GM19467 (cell line): ENCODE data around the gene NBR1.
"Not testable (repeated sequence)": the region's sequence is repeated elsewhere in the genome, so short reads cannot be mapped to it uniquely, and the experiment has no call there.

Source experiments
- ATAC-seq: cut with Tn5 transposase; IDR thresholded peaks from one replicate; pipeline ENCODE4 v1.9.1; 2021; ENCODE audit warnings: mild to moderate bottlenecking, moderate library complexity; ENCODE audit not compliant: unreplicated experiment

The NBR1 gene

DNA sequence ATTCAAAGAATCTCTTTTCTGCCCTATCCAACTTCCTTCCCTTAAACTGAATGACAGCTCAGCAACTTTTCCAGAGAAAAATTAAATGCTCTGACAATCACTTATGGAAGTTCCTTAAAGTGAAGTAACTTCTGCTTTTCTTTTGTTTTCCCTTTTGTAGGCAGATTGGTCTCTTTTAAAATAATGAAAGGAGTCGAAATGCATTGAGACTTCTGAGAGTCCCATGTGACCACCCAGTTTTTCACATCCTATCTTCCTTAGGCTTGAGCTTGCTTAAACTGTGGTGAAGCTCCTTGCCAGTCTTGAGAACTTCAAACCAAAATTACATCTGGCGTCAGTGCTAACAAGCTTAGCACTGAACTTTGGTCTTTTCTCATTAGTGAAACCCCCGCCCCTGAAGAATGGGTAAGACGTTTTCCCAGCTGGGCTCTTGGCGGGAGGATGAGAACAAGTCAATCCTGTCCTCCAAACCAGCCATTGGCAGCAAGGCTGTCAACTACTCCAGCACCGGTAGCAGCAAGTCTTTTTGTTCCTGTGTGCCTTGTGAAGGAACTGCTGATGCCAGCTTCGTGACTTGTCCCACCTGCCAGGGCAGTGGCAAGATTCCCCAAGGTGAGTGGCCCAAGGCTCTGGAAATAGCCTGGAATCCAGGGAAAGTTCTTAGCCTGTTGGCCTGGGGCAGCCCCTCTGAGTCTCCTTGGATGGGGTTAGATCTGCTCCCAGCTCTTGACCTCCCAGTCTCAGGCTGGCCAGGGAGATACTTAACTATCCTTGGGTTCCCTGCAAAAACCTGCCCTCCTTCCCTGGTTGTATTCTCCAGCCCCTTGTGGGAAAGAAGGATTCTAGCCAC is 41.9 kb downstream of the NBR1 start:
- no peak for ATAC-seq

DNA sequence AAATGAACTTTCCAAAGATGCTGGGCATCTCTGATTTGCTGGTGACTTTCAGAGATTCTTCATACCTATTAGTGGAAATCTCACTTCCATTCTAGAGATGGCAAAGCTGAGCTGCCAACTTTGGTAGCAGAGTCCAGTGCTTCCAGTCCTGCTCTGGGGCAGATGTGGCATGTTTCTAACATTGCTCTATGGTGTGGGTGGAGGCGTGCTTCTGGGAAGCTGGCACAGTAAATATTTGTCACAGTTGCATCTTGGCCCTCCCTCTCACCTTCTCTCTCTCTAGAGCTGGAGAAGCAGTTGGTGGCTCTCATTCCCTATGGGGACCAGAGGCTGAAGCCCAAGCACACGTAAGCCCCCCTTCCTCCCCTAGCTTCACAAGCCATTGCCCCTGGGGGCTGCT is 42.5 kb downstream of the NBR1 start:
- ATAC-seq: no peak

DNA sequence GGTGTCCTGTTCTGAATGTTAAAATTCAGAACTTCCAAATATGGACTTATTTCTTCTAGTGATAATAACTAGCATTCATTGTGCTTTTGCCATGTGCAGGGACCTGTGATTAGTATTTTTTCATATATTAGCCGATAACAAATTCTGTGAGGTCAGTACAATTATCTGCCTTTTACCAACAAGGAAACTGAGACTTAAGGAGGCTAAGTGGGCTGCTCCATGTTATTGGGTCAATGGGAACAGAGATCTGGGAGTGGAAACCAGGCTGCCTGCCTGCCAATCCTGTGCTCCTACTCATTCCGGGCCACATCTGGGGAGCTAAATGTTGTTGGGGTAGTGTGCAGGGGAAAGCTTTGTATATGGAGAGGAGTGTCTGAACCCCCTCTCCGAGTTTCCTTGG is 44.3 kb downstream of the NBR1 start:
- ATAC-seq: no peak

GRCh38 chr17:43216369-43216761 is 45.4 kb downstream of the NBR1 start:
- no peak for ATAC-seq

DNA sequence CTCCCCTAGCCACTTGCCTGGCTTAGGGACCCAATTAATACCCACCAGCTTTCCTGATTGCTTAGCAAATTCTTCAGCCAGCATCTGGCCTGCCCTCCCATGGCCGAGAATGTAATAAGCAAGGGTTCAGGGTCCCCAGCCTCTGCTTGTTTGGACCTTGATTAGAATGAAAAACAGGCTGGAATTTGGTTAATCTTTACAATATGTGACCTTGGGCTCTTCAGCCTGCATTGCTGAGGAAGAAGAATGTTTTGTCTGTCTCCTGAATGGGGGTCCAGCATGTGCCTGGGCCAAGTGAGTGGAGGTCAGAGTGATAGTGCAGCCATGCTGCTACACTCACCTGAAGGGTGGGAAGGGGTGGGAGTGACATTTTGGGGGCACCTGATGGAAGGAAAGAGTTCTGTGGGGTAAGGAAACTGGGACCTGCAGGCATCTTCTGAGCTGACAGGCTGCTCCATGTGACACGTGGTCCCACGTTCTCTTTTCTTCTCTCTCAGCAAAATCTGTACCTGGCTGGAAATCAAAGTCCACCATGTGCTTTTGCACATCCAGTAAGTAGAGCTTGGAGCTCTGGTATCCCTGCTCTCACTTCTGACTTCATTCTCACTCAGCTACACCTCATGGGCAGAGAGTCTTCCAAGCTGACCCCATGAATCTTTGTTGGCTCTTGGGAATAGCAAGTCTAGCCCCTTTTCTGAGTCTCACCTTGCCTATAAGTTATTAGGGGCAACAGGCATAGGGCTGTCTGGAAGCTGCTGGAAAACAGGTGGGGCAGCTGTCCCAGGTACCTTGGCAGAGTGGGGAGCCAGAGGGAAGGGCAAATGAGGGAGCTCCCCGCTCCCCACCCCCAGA is 46.0 kb downstream of the NBR1 start:
- no peak for ATAC-seq

GRCh38 chr17:43217614-43218087 is 46.6 kb downstream of the NBR1 start:
- ATAC-seq: no peak

GRCh38 chr17:43219001-43219400 is 48.0 kb downstream of the NBR1 start:
- no peak for ATAC-seq

- no peak for ATAC-seq
These were observed 48.8 kb downstream of the NBR1 start for GRCh38 chr17:43219746-43220380.

DNA sequence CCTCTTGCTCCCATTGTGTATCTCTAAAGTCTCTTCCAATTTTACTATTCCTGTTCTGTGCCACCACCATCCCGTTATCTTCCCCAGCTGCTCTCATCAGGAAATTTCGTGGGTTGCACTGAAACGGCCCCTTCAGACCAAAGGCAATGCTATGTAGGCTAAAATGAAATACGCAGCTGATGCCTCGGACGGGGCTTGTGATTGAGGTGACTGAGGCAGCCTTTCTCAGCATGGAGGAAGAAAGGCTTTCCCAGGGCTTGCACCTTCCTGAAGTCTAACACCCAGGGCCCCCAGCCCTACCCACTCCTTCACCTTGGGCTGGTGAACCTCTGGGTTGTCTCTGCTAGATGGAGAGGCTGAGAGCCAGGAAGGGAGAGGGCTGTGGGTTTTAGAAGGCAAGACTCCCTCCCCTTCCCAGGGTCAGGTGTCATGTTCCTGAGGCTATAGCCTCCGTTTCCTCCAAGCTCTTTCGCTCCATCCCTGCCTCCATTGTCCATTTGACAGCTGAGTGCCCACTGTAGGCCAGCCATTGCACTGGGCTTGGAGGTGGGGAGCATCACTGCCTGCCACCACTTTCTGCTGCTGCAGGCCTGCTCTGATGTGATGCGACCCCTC is 49.6 kb downstream of the NBR1 start:
- no peak for ATAC-seq

GRCh38 chr17:43224146-43224705 is 53.2 kb downstream of the NBR1 start:
- no peak for ATAC-seq

- ATAC-seq: no peak
These were observed 55.4 kb downstream of the NBR1 start for GRCh38 chr17:43226393-43226792.

DNA sequence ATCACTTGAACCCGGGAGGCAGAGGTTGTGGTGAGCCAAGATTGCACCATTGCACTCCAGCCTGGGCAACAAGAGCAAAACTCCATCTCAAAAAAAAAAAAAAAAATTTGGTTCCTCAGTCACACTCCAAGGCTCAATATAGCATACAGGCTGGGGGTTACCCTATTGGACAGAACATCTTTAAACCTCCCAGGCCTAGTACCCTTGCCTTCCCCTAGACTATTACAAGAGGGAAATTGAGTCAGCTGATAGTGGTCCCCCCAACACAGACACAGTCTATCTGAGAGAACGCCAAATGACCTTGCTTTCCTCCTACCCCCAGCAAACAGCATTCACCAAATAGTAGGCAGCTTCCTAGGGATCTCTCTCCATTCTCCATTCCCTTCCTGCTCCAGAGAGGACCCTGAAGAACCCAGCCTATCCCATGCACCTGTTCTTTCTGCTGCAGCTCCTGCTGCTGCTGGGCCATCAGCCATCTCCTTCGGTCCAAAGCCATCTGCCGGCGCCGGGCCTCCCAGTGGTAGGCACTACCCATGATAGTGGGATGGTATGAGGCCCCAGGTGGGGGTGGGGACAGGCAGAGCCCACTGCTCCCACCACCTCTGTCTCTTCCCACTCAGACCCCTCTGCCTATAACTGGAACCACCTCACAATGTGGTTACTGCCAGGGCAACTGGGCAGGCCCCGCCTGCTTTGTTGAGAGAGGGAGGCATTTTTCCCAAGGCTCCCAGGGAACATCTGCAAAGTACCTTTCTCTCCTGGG is 57.2 kb downstream of the NBR1 start, which contains the start of gene CCDC200:
TSS of gene CCDC200 (minus strand) at position 604 of the 763 bp plus-strand sequence. CDS start at position 535, 69 bp downstream.
- ATAC-seq: not testable (repeated sequence)

DNA sequence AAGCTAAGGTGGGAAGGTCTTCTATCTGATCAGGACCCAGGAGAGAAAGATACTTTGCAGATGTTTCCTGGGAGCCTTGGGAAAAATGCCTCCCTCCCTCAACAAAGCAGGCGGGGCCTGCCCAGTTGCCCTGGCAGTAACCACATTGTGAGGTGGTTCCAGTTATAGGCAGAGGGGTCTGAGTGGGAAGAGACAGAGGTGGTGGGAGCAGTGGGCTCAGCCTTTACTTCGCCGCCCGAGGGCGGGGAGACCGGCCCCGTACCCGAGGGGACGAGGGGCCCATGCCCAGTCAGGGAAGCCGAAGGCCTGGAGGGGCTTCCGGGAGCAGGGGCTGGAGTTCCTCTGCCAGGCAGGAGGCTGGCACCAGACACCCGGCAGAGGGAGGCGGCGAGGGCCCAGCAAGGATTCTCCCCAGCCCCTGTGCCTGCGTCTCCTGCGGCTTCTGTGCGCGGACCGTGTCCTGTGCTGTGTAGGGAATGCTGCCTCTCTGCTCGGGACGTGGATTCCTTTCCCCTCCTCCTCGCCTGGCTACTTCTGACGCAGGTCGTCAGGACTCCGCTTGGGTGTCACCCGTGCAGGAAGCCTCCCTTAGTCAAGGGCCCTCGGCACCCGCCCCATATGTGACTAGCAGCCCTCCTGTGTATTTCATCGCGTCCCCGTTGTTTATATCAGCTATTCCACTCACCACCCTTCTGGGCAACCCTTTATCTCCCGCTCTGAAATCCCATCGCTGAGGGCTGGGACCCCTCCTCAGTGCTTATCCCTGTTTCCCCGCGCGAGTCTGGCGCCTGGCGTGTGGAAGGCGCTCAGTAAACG is 60.4 kb downstream of the NBR1 start:
- ATAC-seq: not testable (repeated sequence)

DNA sequence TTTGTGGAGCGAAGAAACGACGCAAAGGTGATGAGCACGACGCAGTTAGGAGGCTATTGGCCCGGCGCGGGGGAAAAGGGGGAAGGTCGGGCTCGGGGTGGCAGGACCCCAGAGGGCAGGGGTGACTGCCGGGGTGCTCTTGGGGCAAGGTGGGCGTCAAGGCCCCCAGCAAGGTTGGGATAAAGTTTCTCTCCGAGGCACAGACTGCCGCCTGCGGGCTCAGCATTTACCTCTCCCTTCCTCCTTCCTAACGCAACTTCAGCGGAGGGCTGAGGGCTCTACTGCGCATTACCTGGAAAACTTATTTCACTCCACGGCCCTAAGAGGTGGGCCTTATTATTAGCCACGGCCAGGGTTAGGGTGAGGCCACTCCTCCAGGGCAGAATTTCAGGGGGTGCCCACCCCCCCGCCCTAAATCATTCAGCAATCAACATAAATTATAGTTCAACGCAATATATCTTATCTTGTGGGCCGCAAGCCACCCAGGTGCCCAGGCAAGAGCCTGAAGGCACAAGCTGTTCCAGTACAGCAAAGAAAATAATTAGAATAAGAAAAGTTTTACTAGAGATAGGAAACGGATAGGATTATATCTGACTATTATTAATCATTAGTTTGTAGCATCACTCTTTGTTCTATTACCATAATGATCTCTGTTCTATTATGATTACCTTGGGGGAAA is 61.1 kb downstream of the NBR1 start:
- not testable (repeated sequence) for ATAC-seq

DNA sequence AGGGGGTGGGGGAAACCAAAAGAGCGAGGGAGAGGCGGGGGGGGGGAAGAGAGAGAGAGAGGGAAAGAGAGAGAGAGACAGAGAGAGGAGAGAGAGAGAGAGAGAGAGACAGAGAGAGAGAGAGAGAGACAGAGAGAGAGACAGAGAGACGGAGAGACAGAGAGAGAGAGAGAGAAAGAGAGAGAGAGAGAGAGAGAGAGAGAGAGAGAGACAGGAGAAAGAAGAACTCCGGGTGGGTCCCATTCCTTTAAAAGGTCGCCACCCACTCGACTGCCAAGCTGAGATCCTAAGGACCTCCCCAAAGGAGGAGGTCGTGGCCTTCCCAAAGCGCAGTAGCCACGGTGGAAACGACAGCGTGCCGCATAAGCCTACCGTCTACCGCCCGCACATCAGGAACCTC is 62.2 kb downstream of the NBR1 start:
- not testable (repeated sequence) for ATAC-seq

DNA sequence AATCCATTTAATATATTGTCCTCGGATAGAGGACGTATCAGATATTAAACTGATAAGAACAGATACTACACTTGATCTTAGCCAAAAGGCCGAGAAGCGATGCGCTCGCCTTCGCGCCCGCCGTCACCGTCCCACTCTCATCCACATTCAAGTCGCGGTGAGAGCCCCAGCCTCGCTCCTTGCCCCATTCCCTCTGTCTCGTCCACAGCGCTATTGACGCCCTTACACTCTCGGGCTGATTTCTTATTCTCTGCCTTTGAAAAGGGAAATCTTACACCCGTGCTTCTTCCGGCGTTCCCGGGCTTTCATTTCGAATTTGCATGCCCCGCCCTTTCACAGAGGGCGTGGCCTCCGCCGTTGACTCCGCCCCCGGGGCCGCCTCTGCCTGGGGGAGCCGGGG is 62.9 kb downstream of the NBR1 start, which contains the start of gene RNU2-1:
TSS of gene RNU2-1 (minus strand) at position 101 of the 400 bp plus-strand sequence.
- not testable (repeated sequence) for ATAC-seq

- ATAC-seq: not testable (repeated sequence)
These were observed 68.6 kb downstream of the NBR1 start for GRCh38 chr17:43239597-43239996.
